ENCODE data around the gene ZNF536. TPM values are rescaled to one million over a fixed set of nuclear protein-coding genes. Genes with fewer than 3 reads are reported as not detected.

ZNF536 gene
- total and polyA plus RNA-seq, 2 of the 13 experiments (the other 11 are each of a cell fraction or from before 2014, with no cell fraction given), result not detected

DNA sequence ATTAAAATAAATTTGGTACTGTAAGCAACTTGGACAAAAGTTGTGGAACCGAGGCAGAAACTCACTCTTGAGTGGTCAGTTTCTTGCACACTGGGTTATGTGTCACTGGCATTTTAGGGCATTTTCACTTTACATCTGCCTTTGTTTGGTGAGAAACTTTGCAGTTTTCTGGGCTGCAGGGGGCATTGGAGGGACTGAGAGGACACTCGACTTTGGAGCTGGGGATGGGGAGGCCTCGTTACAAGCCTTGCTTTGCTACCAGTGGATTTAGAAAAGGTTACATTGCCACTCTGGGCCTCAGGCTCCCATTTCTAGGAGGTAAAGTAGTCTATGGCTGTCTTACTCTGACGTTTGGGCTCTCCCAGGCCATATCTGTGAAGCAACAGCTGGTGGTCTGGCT, 41.9 kb upstream of the ZNF536 start:
- Histone ChIP-seq H3K9me3 (ENCODE audit: low read length) (no peaks in the 10 kb centered on the region), H3K9ac (ENCODE audit: insufficient read depth, low read depth, low read length) (no peak overlapping the region), H3K79me2 (ENCODE audit: insufficient read depth, low read length) (no peaks in the 10 kb centered on the region), H3K4me1 (ENCODE audit: insufficient read depth, low read length) (no peaks in the 10 kb centered on the region), H3K27me3 (ENCODE audit: control insufficient read depth in 1 of 2, insufficient read depth in 2 of 2, low read length in 2 of 2) (peaks cover 0 to 14% of the 10 kb centered on the region in 2 experiments; a peak in 2 of 5 replicates), H3K27ac (ENCODE audit: extremely low read length, insufficient read depth, low read length) (no peak overlapping the region), H3K4me2 (ENCODE audit: low read depth, low read length) (no peak overlapping the region), H2AFZ (ENCODE audit: low read length) (no peak overlapping the region), H4K20me1 (ENCODE audit: insufficient read depth, low read length) (no peaks in the 10 kb centered on the region), H3K36me3 (replicated peaks in 1 of 2; ENCODE audit: control insufficient read depth in 1 of 2, insufficient read depth in 2 of 2, low read length in 2 of 2) (no peaks in the 10 kb centered on the region), H3K4me3 (replicated peaks in 1 of 3; ENCODE audit: insufficient read depth in 1 of 3, low read depth in 2 of 3, low read length in 3 of 3) (no peak overlapping the region)
- FAIRE-seq, result no peak
- no peak for ATAC-seq
- no TSS peak for BruUV-seq (replicated peaks)
- CTCF ChIA-PET (ENCODE audit: low intra/inter-chr PET ratio, low total read pairs), result no interaction called here
- no peak for DNase-seq (ENCODE audit: low spot score)
- WGBS (ENCODE audit: low lambda C conversion rate), result 3% methylated on average over 2 of the region's 4 CpGs
- in situ Hi-C loops (cut with HindIII; ENCODE audit: extremely low pct_ligation_motif_present, low pct_unique_long_range_greater_than_20kb) (no loop called here), intact Hi-C loops (cut with micrococcal nuclease; ENCODE audit: unreplicated experiment) (no loop called here)
- TF ChIP-seq, protein P1, sequence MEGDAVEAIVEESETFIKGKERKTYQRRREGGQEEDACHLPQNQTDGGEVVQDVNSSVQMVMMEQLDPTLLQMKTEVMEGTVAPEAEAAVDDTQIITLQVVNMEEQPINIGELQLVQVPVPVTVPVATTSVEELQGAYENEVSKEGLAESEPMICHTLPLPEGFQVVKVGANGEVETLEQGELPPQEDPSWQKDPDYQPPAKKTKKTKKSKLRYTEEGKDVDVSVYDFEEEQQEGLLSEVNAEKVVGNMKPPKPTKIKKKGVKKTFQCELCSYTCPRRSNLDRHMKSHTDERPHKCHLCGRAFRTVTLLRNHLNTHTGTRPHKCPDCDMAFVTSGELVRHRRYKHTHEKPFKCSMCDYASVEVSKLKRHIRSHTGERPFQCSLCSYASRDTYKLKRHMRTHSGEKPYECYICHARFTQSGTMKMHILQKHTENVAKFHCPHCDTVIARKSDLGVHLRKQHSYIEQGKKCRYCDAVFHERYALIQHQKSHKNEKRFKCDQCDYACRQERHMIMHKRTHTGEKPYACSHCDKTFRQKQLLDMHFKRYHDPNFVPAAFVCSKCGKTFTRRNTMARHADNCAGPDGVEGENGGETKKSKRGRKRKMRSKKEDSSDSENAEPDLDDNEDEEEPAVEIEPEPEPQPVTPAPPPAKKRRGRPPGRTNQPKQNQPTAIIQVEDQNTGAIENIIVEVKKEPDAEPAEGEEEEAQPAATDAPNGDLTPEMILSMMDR (CRISPR knock-in tag; IDR thresholded peaks at IDR 0.05), result no peak
- no peak for TF ChIP-seq BHLHE40 (IDR thresholded peaks at IDR 0.05; ENCODE audit: low read length)
- TF ChIP-seq, protein P2, sequence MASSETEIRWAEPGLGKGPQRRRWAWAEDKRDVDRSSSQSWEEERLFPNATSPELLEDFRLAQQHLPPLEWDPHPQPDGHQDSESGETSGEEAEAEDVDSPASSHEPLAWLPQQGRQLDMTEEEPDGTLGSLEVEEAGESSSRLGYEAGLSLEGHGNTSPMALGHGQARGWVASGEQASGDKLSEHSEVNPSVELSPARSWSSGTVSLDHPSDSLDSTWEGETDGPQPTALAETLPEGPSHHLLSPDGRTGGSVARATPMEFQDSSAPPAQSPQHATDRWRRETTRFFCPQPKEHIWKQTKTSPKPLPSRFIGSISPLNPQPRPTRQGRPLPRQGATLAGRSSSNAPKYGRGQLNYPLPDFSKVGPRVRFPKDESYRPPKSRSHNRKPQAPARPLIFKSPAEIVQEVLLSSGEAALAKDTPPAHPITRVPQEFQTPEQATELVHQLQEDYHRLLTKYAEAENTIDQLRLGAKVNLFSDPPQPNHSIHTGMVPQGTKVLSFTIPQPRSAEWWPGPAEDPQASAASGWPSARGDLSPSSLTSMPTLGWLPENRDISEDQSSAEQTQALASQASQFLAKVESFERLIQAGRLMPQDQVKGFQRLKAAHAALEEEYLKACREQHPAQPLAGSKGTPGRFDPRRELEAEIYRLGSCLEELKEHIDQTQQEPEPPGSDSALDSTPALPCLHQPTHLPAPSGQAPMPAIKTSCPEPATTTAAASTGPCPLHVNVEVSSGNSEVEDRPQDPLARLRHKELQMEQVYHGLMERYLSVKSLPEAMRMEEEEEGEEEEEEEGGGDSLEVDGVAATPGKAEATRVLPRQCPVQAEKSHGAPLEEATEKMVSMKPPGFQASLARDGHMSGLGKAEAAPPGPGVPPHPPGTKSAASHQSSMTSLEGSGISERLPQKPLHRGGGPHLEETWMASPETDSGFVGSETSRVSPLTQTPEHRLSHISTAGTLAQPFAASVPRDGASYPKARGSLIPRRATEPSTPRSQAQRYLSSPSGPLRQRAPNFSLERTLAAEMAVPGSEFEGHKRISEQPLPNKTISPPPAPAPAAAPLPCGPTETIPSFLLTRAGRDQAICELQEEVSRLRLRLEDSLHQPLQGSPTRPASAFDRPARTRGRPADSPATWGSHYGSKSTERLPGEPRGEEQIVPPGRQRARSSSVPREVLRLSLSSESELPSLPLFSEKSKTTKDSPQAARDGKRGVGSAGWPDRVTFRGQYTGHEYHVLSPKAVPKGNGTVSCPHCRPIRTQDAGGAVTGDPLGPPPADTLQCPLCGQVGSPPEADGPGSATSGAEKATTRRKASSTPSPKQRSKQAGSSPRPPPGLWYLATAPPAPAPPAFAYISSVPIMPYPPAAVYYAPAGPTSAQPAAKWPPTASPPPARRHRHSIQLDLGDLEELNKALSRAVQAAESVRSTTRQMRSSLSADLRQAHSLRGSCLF (CRISPR knock-in tag; IDR thresholded peaks at IDR 0.05; ENCODE audit: borderline replicate concordance), result no peak
- no peak for TF ChIP-seq ZNF232 (CRISPR knock-in tag; IDR thresholded peaks at IDR 0.05; ENCODE audit: borderline replicate concordance)
- no peak for TF ChIP-seq TBP (CRISPR knock-in tag; IDR thresholded peaks at IDR 0.05)
- TF ChIP-seq ZNF660 (CRISPR knock-in tag; IDR thresholded peaks at IDR 0.05; ENCODE audit: borderline replicate concordance, low read depth), result no peak
- no peak for TF ChIP-seq EP300 (IDR thresholded peaks at IDR 0.05; ENCODE audit: low read depth in 2 of 2, low read length in 2 of 2)
- TF ChIP-seq EP300 (CRISPR knock-in tag; IDR thresholded peaks at IDR 0.05; ENCODE audit: borderline replicate concordance), result no peak
- no peak for TF ChIP-seq ZNF3 (CRISPR knock-in tag; IDR thresholded peaks at IDR 0.05)
- TF ChIP-seq, protein P3, sequence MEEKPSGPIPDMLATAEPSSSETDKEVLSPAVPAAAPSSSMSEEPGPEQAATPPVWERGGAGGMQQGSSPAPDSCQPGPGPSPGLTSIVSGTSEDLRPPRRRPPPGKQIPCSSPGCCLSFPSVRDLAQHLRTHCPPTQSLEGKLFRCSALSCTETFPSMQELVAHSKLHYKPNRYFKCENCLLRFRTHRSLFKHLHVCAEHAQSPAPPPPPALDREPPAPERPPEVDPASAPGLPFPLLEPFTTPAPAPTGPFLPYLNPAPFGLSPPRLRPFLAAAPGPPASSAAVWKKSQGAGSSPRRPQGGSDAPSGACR (CRISPR knock-in tag; IDR thresholded peaks at IDR 0.05), result no peak
- TF ChIP-seq, protein P4, sequence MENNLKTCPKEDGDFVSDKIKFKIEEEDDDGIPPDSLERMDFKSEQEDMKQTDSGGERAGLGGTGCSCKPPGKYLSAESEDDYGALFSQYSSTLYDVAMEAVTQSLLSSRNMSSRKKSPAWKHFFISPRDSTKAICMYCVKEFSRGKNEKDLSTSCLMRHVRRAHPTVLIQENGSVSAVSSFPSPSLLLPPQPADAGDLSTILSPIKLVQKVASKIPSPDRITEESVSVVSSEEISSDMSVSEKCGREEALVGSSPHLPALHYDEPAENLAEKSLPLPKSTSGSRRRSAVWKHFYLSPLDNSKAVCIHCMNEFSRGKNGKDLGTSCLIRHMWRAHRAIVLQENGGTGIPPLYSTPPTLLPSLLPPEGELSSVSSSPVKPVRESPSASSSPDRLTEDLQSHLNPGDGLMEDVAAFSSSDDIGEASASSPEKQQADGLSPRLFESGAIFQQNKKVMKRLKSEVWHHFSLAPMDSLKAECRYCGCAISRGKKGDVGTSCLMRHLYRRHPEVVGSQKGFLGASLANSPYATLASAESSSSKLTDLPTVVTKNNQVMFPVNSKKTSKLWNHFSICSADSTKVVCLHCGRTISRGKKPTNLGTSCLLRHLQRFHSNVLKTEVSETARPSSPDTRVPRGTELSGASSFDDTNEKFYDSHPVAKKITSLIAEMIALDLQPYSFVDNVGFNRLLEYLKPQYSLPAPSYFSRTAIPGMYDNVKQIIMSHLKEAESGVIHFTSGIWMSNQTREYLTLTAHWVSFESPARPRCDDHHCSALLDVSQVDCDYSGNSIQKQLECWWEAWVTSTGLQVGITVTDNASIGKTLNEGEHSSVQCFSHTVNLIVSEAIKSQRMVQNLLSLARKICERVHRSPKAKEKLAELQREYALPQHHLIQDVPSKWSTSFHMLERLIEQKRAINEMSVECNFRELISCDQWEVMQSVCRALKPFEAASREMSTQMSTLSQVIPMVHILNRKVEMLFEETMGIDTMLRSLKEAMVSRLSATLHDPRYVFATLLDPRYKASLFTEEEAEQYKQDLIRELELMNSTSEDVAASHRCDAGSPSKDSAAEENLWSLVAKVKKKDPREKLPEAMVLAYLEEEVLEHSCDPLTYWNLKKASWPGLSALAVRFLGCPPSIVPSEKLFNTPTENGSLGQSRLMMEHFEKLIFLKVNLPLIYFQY (CRISPR knock-in tag; IDR thresholded peaks at IDR 0.05; ENCODE audit: borderline replicate concordance), result no peak
- POLR2A ChIA-PET, result no interaction called here
